ENCODE measurements around the gene ACTR10. TPM values are rescaled to one million over a fixed set of nuclear protein-coding genes. Genes with fewer than 3 reads are reported as not detected.
A peak's percentile ranks its signal among the peaks of the same experiment; 100 is the strongest.

Gene ACTR10
- total RNA-seq, 1 experiment from 2014 or later, result 55.1 TPM

DNA sequence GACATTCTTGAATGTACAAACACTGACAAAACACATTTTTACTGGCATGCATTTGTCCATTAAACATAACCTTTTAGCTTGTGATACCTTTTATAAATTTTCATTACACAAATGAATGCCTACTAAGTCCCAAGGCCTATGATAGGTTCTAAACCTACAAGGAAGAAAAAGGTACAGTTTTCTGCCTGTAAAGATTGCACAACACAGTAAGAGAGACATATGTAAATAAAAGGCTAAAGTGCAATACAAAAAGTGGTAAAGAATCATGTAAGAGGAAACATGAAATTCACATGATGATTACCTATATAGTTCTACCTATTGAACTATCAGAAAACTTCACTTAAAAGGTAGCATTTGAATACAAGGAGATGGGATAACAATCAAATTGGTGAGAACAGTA lies 83.8 kb downstream of the ACTR10 start:
- Mint-ChIP-seq H3K27ac (ENCODE audit: low read depth, unreplicated experiment) (peak overlapping the region; percentile 49), H3K9me3 (ENCODE audit: unreplicated experiment) (no peaks in the 10 kb centered on the region), H3K36me3 (ENCODE audit: insufficient read depth, unreplicated experiment) (peaks cover 86% of the 10 kb centered on the region), H3K4me3 (ENCODE audit: unreplicated experiment) (no peak overlapping the region), H3K4me1 (ENCODE audit: insufficient read depth, unreplicated experiment) (peaks cover 52% of the 10 kb centered on the region), H3K27me3 (ENCODE audit: insufficient read depth, unreplicated experiment) (no peaks in the 10 kb centered on the region)
- ChIA-PET CTCF (no interaction called here), POLR2A (interaction anchor here (1.2 to 6.2 kb wide), 2 partner anchors 15 to 39 kb away, joined by 5 to 88 read pairs; partner anchors contain the start of genes ARID4A and PSMA3)
- intact Hi-C loops (cut with micrococcal nuclease), result no loop called here
- no peak for TF ChIP-seq CTCF (IDR thresholded peaks at IDR 0.05; ENCODE audit: unreplicated experiment)
- BruUV-seq (replicated peaks), result no TSS peak
- DNase-seq (ENCODE audit: unreplicated experiment), result no peak

- CTCF ChIA-PET, result no interaction called here
- Mint-ChIP-seq H3K9me3 (ENCODE audit: unreplicated experiment) (no peaks in the 10 kb centered on the region), H3K4me1 (ENCODE audit: insufficient read depth, unreplicated experiment) (peaks cover 53% of the 10 kb centered on the region), H3K36me3 (ENCODE audit: insufficient read depth, unreplicated experiment) (peaks cover 86% of the 10 kb centered on the region), H3K27me3 (ENCODE audit: insufficient read depth, unreplicated experiment) (no peaks in the 10 kb centered on the region), H3K4me3 (ENCODE audit: unreplicated experiment) (no peak overlapping the region), H3K27ac (ENCODE audit: low read depth, unreplicated experiment) (peak overlapping the region; percentile 21)
- BruUV-seq (replicated peaks), result no TSS peak
- intact Hi-C loops (cut with micrococcal nuclease), result no loop called here
- no peak for TF ChIP-seq CTCF (IDR thresholded peaks at IDR 0.05; ENCODE audit: unreplicated experiment)
- POLR2A ChIA-PET, result interaction anchor here (1.3 to 5.4 kb wide), 2 partner anchors 8 to 14 kb away, joined by 5 to 82 read pairs; partner anchors contain the start of gene ARID4A
- no peak for DNase-seq (ENCODE audit: unreplicated experiment)
Measured at GRCh38 chr14:58285132-58285531, 85.2 kb downstream of the ACTR10 start.

Other genes starting within 250 kb of the ACTR10 start
- not detected in 2 replicates for gene ARMH4, start 47.9 kb upstream of the ACTR10 start, total RNA-seq (2022)
- 203 and 239 TPM in 2 replicates for gene PSMA3, start 44.7 kb downstream of the ACTR10 start, total RNA-seq (2022)
- gene ARID4A, start 98.4 kb downstream of the ACTR10 start, total RNA-seq (2022), result 18.2 and 19.0 TPM in 2 replicates
- not detected in 2 replicates for gene TOMM20L, start 195.8 kb downstream of the ACTR10 start, total RNA-seq (2022)
- 52.8 and 102 TPM in 2 replicates for gene TIMM9, start 227.4 kb downstream of the ACTR10 start, total RNA-seq (2022)
- gene KIAA0586, start 227.6 kb downstream of the ACTR10 start, total RNA-seq (2022), result 19.6 and 26.2 TPM in 2 replicates

Data from MCF 10A (cell line).